Heart left ventricle (tissue), 13 donors: ENCODE data around the gene CBFA2T3.

Source experiments
- CTCF ChIP-seq, 12 donors: fragments of 200-600 bp; sonication (generic) in 4 of 12; IDR thresholded peaks; one replicate each; pipeline versions ENCODE4 v1.5.0 to v1.8.0; 2018 to 2022; ENCODE audit warnings: antibody characterized with exemption in 12 of 12, mild to moderate bottlenecking in 5 of 12
- POLR2A ChIP-seq, 2 donors: fragments of 450-650 bp; IDR thresholded peaks; one replicate each; pipeline ENCODE4 v1.6.1; 2017; ENCODE audit warnings: antibody characterized with exemption in 2 of 2, mild to moderate bottlenecking in 2 of 2, moderate library complexity in 2 of 2
- donor health status: ischemic (EF 13 %, LVEDD 7.1; RV severe dilation, severe dysfunction).
- donor health status: DM: no; HTN: yes; CAD: no.
- donor health status: DM: no; HTN: no; CAD: no.
- donor health status: ischemic (EF 25% LVEDD 6.9; RV normal size, moderate dysfunction).
- donor health status: ischemic (EF 25% LVEDD 5.7; RV mildly dilated, moderate dysfunction).
- donor health status: ischemic (EF 35%, LVEDD 5.7; RV mildly dilated, moderate dysfunction).
- donor health status: nonischemic (EF 11% LVEDD 7.7; RV severe dilation, severe dysfunction).
- donor health status: DM: yes; HTN: yes; CAD: no.
- donor health status: PGD.
- donor health status: ischemic (EF 29% LVEDD 5.4; RV normal size, mild dysfunction).
- donor health status: nonischemic (EF 23%, LVEDD 6.1; RV moderate dilation, normal function).

- TF ChIP-seq CTCF (IDR thresholded peaks at IDR 0.05): no peak
- TF ChIP-seq POLR2A (IDR thresholded peaks at IDR 0.05): no peak
These were observed 140.2 kb downstream of the CBFA2T3 start for GRCh38 chr16:88836791-88837190.
